GM23338 (cell line): Measurements from ENCODE around the gene ANKRD11. TPM values are rescaled to one million over a fixed set of nuclear protein-coding genes. Genes with fewer than 3 reads are reported as not detected.

Source experiments
- ATAC-seq: fragments of 200-7000 bp; cut with Tn5 transposase; 3 replicates; pipeline ENCODE4 v1.9.1; 2020
- DNase-seq: peaks from one replicate; pipeline ENCODE4 v3.0.0-alpha.2; 2015; ENCODE audit warnings: low spot score
- H2AFZ ChIP-seq: fragments of 200-600 bp; sonication (generic); 2 replicates; pipeline ENCODE4 v1.8.0; 2016; ENCODE audit warnings: antibody characterized with exemption, mild to moderate bottlenecking, moderate library complexity
- H3F3A ChIP-seq: fragments of 200-600 bp; sonication (generic); replicated peaks from 2 replicates; pipeline ENCODE4 v1.8.0; 2017; ENCODE audit warnings: antibody characterized with exemption, mixed run types, low read depth
- H3K27ac ChIP-seq: fragments of 200-600 bp; sonication (generic); 2 replicates; pipeline ENCODE4 v1.6.1; 2016; ENCODE audit warnings: low read depth
- H3K27me3 ChIP-seq: fragments of 200-600 bp; sonication (generic); 2 replicates; pipeline ENCODE4 v1.8.0; 2016; ENCODE audit warnings: mild to moderate bottlenecking, mixed run types, moderate library complexity; ENCODE audit not compliant: insufficient read depth
- H3K36me3 ChIP-seq: fragments of 200-600 bp; sonication (generic); 2 replicates; pipeline ENCODE4 v1.8.0; 2016; ENCODE audit warnings: mild to moderate bottlenecking; ENCODE audit not compliant: insufficient read depth
- H3K4me1 ChIP-seq: fragments of 200-600 bp; sonication (generic); 2 replicates; pipeline ENCODE4 v1.8.0; 2016; ENCODE audit warnings: mild to moderate bottlenecking, moderate library complexity; ENCODE audit not compliant: insufficient read depth
- H3K4me2 ChIP-seq: fragments of 200-600 bp; sonication (generic); 2 replicates; pipeline ENCODE4 v1.7.1; 2017; ENCODE audit warnings: mixed run types
- H3K4me3 ChIP-seq: fragments of 200-600 bp; sonication (generic); 2 replicates; pipeline ENCODE4 v1.6.1; 2016; ENCODE audit warnings: mixed run types
- H3K79me2 ChIP-seq: fragments of 200-600 bp; sonication (generic); replicated peaks from 2 replicates; pipeline ENCODE4 v1.8.0; 2017; ENCODE audit warnings: mild to moderate bottlenecking; ENCODE audit not compliant: insufficient read depth
- H3K9me2 ChIP-seq: fragments of 200-600 bp; sonication (generic); 2 replicates; pipeline ENCODE4 v1.8.0; 2017; ENCODE audit not compliant: insufficient read depth
- H4K20me1 ChIP-seq: fragments of 200-600 bp; sonication (generic); replicated peaks from 2 replicates; pipeline ENCODE4 v1.8.0; 2017; ENCODE audit warnings: mild to moderate bottlenecking; ENCODE audit not compliant: insufficient read depth
- H3K27ac Mint-ChIP-seq: 2 replicates; pipeline ENCODE4 v1.8.0; 2020; ENCODE audit warnings: inconsistent platforms, mild to moderate bottlenecking, moderate library complexity, mixed read lengths
- H3K27me3 Mint-ChIP-seq: 3 replicates; pipeline ENCODE4 v1.8.0; 2022; ENCODE audit warnings: low read depth, mild to moderate bottlenecking, moderate library complexity, mixed read lengths, inconsistent platforms; ENCODE audit not compliant: insufficient read depth, poor library complexity
- H3K36me3 Mint-ChIP-seq: 3 replicates; pipeline ENCODE4 v1.8.0; 2021; ENCODE audit warnings: low read depth, mild to moderate bottlenecking, inconsistent platforms, moderate library complexity, mixed read lengths
- H3K4me1 Mint-ChIP-seq: 3 replicates; pipeline ENCODE4 v1.8.0; 2020; ENCODE audit warnings: mild to moderate bottlenecking, inconsistent platforms, mixed read lengths
- H3K4me3 Mint-ChIP-seq: 3 replicates; pipeline ENCODE4 v1.8.0; 2021; ENCODE audit warnings: moderate library complexity, mild to moderate bottlenecking, inconsistent platforms, mixed read lengths
- H3K9me3 Mint-ChIP-seq: 3 replicates; pipeline ENCODE4 v1.8.0; 2020; ENCODE audit warnings: moderate library complexity, mild to moderate bottlenecking, inconsistent platforms, mixed read lengths
- CREB1 ChIP-seq: fragments of 250-450 bp; sonication (Bioruptor Pico); IDR thresholded peaks from 2 replicates; pipeline ENCODE4 v1.5.0; 2020; ENCODE audit warnings: low read depth, mild to moderate bottlenecking, moderate library complexity
- CTCF ChIP-seq, 2 experiments: fragments of 200-600 bp in 1 of 2; sonication (generic) in 1 of 2; conservative IDR thresholded peaks; 2 replicates each; pipeline versions ENCODE4 v1.5.1 to v1.6.1; 2016 to 2017; ENCODE audit warnings: antibody characterized with exemption in 2 of 2, low read depth in 2 of 2, mild to moderate bottlenecking in 2 of 2, moderate library complexity in 1 of 2
- EZH2 ChIP-seq: fragments of 200-600 bp; sonication (generic); IDR thresholded peaks from one replicate; pipeline ENCODE4 v1.8.0; 2017; ENCODE audit warnings: antibody characterized with exemption, mild to moderate bottlenecking, low read depth; ENCODE audit not compliant: unreplicated experiment
- EZH2phosphoT487 ChIP-seq: fragments of 200-600 bp; sonication (generic); IDR thresholded peaks from one replicate; pipeline ENCODE4 v1.8.1; 2018; ENCODE audit warnings: antibody characterized with exemption; ENCODE audit not compliant: unreplicated experiment
- JUNB ChIP-seq: IDR thresholded peaks from one replicate; pipeline ENCODE4 v1.6.1; 2016; ENCODE audit warnings: antibody characterized with exemption; ENCODE audit not compliant: unreplicated experiment
- NANOG ChIP-seq: IDR thresholded peaks from 2 replicates; pipeline ENCODE4 v1.6.1; 2016; ENCODE audit warnings: antibody characterized with exemption, borderline replicate concordance
- POLR2AphosphoS5 ChIP-seq: IDR thresholded peaks from 2 replicates; pipeline ENCODE4 v1.6.1; 2016; ENCODE audit warnings: antibody characterized with exemption, low read depth
- STAT1 ChIP-seq: IDR thresholded peaks from one replicate; pipeline ENCODE4 v1.6.1; 2016; ENCODE audit warnings: antibody characterized with exemption; ENCODE audit not compliant: unreplicated experiment
- polyA plus RNA-seq: library from polyadenylated mRNA; unstranded; fragments of >200 nt; fragmentation: Nextera tagmentation; extraction: Ambion mirVana; gene quantifications from 2 replicates; pipeline ENCODE4 v1.2.1, GENCODE V29; 2016
- total RNA-seq: library from RNA; depleted of rRNA; stranded (reverse); fragments of >200 nt; shearing (Covaris generic); gene quantifications from 2 replicates; pipeline ENCODE4 v1.2.3, GENCODE V29; 2014
- TF ChIP-seq, protein P1 (sequence below): fragments of 250-450 bp; sonication (Bioruptor Pico); IDR thresholded peaks from 2 replicates; pipeline ENCODE4 v1.5.0; 2020; ENCODE audit warnings: mild to moderate bottlenecking, moderate library complexity
- TF ChIP-seq, protein P2 (sequence below): IDR thresholded peaks from one replicate; pipeline ENCODE4 v1.6.1; 2018; ENCODE audit warnings: antibody characterized with exemption; ENCODE audit not compliant: unreplicated experiment

The ANKRD11 gene
- total and polyA plus RNA-seq, 2 experiments from 2014 or later = 130 to 159 TPM

GRCh38 chr16:89230255-89230654 lies 260.1 kb downstream of the ANKRD11 start (continued):
- TF ChIP-seq CTCF (conservative IDR thresholded peaks at IDR 0.05; ENCODE audit: low read depth in 2 of 2) (no peak), JUNB (no peak)

DNA sequence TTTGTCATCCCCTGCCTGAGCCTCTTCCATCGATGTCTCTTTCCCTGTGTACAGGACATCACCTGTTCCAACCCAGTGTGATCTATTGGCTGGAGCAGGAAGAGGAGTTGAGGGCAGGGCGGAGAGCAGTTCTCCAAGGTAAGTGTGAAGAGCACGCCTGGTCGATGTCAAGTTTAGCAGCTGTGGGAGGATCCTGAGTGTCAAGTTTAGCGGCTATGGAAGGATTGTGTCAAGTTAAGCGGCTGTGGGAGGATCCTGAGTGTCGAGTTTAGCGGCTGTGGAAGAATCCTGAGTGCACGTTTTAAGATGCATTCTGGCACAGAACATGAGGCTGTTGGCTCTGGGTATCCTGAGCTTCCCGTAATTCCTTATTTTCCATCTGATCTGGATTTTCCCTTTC lies 265.7 kb downstream of the ANKRD11 start:
- DNase-seq (no peak), ATAC-seq (no peak)
- Histone ChIP-seq H3K27ac (no peak overlapping the region), H3K27me3 (no peaks in the 10 kb centered on the region), H3F3A (no peaks in the 10 kb centered on the region), H3K79me2 (no peaks in the 10 kb centered on the region; the same call in 1 of the 2 replicates), H3K4me3 (no peak overlapping the region), H4K20me1 (no peaks in the 10 kb centered on the region; the same call in 1 of the 2 replicates), H3K9me2 (no peaks in the 10 kb centered on the region), H2AFZ (no peak overlapping the region), H3K4me2 (no peak overlapping the region), H3K4me1 (no peaks in the 10 kb centered on the region), H3K36me3 (peaks cover 37% of the 10 kb centered on the region)
- H3K4me1 Mint-ChIP-seq = no peaks in the 10 kb centered on the region
- H3K27me3 Mint-ChIP-seq = peaks cover 8% of the 10 kb centered on the region
- H3K4me3 Mint-ChIP-seq = no peak overlapping the region
- H3K36me3 Mint-ChIP-seq = peaks cover 73% of the 10 kb centered on the region
- H3K27ac Mint-ChIP-seq = no peak overlapping the region
- peaks cover 32% of the 10 kb centered on the region for H3K9me3 Mint-ChIP-seq
- TF ChIP-seq, protein P1, sequence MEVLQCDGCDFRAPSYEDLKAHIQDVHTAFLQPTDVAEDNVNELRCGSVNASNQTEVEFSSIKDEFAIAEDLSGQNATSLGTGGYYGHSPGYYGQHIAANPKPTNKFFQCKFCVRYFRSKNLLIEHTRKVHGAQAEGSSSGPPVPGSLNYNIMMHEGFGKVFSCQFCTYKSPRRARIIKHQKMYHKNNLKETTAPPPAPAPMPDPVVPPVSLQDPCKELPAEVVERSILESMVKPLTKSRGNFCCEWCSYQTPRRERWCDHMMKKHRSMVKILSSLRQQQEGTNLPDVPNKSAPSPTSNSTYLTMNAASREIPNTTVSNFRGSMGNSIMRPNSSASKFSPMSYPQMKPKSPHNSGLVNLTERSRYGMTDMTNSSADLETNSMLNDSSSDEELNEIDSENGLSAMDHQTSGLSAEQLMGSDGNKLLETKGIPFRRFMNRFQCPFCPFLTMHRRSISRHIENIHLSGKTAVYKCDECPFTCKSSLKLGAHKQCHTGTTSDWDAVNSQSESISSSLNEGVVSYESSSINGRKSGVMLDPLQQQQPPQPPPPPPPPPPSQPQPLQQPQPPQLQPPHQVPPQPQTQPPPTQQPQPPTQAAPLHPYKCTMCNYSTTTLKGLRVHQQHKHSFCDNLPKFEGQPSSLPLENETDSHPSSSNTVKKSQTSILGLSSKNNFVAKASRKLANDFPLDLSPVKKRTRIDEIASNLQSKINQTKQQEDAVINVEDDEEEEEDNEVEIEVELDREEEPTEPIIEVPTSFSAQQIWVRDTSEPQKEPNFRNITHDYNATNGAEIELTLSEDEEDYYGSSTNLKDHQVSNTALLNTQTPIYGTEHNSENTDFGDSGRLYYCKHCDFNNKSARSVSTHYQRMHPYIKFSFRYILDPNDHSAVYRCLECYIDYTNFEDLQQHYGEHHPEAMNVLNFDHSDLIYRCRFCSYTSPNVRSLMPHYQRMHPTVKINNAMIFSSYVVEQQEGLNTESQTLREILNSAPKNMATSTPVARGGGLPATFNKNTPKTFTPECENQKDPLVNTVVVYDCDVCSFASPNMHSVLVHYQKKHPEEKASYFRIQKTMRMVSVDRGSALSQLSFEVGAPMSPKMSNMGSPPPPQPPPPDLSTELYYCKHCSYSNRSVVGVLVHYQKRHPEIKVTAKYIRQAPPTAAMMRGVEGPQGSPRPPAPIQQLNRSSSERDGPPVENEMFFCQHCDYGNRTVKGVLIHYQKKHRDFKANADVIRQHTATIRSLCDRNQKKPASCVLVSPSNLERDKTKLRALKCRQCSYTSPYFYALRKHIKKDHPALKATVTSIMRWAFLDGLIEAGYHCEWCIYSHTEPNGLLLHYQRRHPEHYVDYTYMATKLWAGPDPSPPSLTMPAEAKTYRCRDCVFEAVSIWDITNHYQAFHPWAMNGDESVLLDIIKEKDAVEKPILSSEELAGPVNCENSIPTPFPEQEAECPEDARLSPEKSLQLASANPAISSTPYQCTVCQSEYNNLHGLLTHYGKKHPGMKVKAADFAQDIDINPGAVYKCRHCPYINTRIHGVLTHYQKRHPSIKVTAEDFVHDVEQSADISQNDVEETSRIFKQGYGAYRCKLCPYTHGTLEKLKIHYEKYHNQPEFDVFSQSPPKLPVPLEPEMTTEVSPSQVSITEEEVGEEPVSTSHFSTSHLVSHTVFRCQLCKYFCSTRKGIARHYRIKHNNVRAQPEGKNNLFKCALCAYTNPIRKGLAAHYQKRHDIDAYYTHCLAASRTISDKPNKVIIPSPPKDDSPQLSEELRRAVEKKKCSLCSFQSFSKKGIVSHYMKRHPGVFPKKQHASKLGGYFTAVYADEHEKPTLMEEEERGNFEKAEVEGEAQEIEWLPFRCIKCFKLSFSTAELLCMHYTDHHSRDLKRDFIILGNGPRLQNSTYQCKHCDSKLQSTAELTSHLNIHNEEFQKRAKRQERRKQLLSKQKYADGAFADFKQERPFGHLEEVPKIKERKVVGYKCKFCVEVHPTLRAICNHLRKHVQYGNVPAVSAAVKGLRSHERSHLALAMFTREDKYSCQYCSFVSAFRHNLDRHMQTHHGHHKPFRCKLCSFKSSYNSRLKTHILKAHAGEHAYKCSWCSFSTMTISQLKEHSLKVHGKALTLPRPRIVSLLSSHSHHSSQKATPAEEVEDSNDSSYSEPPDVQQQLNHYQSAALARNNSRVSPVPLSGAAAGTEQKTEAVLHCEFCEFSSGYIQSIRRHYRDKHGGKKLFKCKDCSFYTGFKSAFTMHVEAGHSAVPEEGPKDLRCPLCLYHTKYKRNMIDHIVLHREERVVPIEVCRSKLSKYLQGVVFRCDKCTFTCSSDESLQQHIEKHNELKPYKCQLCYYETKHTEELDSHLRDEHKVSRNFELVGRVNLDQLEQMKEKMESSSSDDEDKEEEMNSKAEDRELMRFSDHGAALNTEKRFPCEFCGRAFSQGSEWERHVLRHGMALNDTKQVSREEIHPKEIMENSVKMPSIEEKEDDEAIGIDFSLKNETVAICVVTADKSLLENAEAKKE (CRISPR knock-in tag) = no peak
- TF ChIP-seq CTCF (conservative IDR thresholded peaks at IDR 0.05; ENCODE audit: low read depth in 2 of 2) (no peak), EZH2 (no peak), CREB1 (CRISPR knock-in tag) (no peak), EZH2phosphoT487 (no peak), POLR2AphosphoS5 (no peak), NANOG (no peak), STAT1 (no peak)
- TF ChIP-seq, protein P2, sequence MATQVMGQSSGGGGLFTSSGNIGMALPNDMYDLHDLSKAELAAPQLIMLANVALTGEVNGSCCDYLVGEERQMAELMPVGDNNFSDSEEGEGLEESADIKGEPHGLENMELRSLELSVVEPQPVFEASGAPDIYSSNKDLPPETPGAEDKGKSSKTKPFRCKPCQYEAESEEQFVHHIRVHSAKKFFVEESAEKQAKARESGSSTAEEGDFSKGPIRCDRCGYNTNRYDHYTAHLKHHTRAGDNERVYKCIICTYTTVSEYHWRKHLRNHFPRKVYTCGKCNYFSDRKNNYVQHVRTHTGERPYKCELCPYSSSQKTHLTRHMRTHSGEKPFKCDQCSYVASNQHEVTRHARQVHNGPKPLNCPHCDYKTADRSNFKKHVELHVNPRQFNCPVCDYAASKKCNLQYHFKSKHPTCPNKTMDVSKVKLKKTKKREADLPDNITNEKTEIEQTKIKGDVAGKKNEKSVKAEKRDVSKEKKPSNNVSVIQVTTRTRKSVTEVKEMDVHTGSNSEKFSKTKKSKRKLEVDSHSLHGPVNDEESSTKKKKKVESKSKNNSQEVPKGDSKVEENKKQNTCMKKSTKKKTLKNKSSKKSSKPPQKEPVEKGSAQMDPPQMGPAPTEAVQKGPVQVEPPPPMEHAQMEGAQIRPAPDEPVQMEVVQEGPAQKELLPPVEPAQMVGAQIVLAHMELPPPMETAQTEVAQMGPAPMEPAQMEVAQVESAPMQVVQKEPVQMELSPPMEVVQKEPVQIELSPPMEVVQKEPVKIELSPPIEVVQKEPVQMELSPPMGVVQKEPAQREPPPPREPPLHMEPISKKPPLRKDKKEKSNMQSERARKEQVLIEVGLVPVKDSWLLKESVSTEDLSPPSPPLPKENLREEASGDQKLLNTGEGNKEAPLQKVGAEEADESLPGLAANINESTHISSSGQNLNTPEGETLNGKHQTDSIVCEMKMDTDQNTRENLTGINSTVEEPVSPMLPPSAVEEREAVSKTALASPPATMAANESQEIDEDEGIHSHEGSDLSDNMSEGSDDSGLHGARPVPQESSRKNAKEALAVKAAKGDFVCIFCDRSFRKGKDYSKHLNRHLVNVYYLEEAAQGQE = no peak
